IPS-NIHi11 (cell line): ENCODE measurements around the gene GCC1.

Experiments used
- DNase-seq: peaks from one replicate; pipeline ENCODE4 v3.0.0; 2012; ENCODE audit warnings: mixed read lengths, low spot score

Gene GCC1

DNA sequence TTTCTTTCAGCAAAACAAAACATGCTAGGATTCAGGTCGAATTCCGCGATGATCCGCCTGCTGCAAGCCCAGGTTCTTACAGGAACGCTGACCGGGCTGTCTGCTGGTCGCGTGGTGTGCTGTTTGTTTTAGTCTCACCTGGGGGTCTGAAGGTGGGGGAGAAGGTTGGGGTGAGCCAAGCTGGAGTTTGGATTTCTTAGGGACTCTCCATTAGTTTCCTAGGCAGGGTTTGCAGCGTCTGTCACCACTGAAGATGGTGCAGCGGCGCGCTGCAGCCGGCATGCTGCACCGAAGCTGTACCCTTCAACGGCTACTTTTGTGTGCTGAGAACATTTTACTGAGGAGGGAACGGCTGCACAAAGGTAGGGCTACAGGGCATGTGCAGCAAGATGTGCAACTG, 48.7 kb downstream of the GCC1 start:
- no peak for DNase-seq

- no peak for DNase-seq
These were observed 49.1 kb downstream of the GCC1 start for GRCh38 chr7:127536394-127536691.

GRCh38 chr7:127535546-127536393, 49.6 kb downstream of the GCC1 start:
- no peak for DNase-seq

- DNase-seq: no peak
These were observed 50.8 kb downstream of the GCC1 start for GRCh38 chr7:127534636-127535035.

GRCh38 chr7:127532736-127533135, 52.7 kb downstream of the GCC1 start:
- DNase-seq: no peak

DNA sequence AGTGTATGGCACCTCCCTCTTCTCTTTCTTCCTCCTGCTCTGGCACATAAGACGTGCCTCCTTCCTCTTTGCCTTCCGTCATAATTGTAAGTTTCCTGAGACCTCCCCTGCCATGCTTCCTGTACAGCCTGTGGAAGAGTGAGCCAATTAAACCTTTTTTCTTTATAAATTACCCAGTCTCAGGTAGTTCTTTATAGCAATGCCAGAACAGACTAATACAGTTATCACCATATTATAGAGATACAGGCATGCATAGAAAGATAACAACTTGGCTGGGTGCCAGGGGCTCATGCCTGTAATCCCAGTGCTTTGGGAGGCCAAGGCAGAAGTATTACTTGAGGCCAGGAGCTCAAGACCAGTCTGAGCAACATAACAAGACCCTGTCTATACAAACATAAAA, 53.2 kb downstream of the GCC1 start:
- no peak for DNase-seq
